Fibroblast of the aortic adventitia (primary cell): ENCODE measurements around the gene PIANP. TPM values are rescaled to one million over a fixed set of nuclear protein-coding genes. Genes with fewer than 3 reads are reported as not detected.
"Not testable (repeated sequence)": the region's sequence is repeated elsewhere in the genome, so short reads cannot be mapped to it uniquely, and the experiment has no call there.

ENCODE experiments used
- DNase-seq: peaks from one replicate; pipeline ENCODE4 v3.0.0-alpha.2; 2010; ENCODE audit warnings: low read depth
- H3K4me3 ChIP-seq: 2 replicates; pipeline ENCODE4 v1.5.1; 2011; ENCODE audit warnings: low read depth, mild to moderate bottlenecking, control low read depth, low read length, moderate library complexity
- CTCF ChIP-seq: IDR thresholded peaks from 2 replicates; pipeline ENCODE4 v1.5.1; 2011; ENCODE audit warnings: mild to moderate bottlenecking, low read length, control low read depth, inconsistent platforms; ENCODE audit not compliant: insufficient read depth
- total RNA-seq: library from RNA; depleted of rRNA; stranded (reverse); fragments of >200 nt; gene quantifications from 2 replicates; pipeline ENCODE4 v1.2.3, GENCODE V29; 2012; ENCODE audit warnings: low replicate concordance

Gene PIANP, protein sequence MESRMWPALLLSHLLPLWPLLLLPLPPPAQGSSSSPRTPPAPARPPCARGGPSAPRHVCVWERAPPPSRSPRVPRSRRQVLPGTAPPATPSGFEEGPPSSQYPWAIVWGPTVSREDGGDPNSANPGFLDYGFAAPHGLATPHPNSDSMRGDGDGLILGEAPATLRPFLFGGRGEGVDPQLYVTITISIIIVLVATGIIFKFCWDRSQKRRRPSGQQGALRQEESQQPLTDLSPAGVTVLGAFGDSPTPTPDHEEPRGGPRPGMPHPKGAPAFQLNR
- 0.45 TPM in 1 of 2 replicates, not detected in the other for total RNA-seq

GRCh38 chr12:6700646-6701051 lies at the start of gene PIANP:
Gene PIANP, minus strand, starts transcription at chr12:6700815. Its CDS starts 2,754 bp downstream, at chr12:6698061.
- no peak for DNase-seq
- H3K4me3 ChIP-seq, result peak within 1 kb of the TSS; percentile 73
- TF ChIP-seq CTCF, result no peak

- DNase-seq, result no peak
- H3K4me3 ChIP-seq, result no peak overlapping the region
- TF ChIP-seq CTCF, result no peak
Measured at GRCh38 chr12:6748761-6749160, 48.1 kb upstream of the PIANP start.

DNA sequence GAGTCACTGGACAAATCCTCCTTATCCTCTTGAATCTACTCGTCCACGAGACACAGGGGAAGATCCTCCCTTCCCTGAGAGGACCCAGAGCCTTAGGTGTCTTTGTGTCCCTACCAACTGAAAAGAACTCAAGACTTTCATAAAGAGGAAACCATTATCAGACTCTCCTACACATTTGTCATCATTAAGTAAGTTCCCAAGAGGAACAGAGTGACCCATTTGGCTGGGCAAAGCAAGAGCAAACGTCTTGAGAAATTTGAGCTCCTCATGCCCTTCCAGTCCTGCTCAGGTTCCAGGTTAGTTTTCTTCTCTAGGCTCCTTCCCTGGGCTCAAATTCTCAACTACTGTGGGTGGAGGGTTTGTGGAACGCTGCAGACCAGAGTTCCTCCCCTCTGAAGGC lies 46.6 kb upstream of the PIANP start:
- no peak overlapping the region for H3K4me3 ChIP-seq
- TF ChIP-seq CTCF, result no peak
- DNase-seq, result no peak

DNA sequence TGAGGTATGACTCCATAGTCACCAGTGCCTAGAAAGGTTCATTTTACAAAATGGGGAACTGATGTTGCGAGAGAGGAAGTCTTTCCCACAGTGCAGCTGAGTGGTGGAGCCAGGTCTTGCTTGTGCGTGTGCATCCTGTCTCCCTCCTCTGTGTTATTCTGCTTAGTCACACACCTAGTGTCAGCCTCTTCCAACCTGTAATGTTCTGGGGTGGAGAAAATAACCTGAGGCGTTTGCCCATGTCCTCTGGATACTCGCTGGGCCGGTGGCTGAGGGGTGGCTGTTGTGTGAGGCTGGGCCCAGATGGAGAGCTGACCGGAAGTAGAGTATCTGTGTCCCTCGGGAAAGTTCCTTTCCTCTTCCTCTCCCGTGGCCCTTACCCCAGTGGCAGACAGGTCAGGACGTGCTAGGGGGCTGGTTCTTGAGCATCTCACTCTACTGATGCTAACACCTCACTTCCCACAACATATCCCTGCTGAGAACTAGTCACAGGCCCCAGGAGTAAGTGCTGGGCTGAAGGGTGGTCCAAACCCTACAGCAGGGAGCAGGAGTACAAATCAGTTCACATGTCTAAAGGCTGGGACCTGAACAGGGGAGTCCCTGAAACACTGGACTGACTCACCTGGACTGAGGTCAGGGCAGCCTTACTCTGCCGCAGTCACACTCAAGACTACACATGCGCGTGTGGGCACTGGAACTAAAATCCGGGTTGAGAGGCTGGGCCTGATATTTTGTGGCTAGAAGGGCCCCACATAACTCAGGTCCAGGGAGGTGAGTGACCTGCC lies 45.3 kb upstream of the PIANP start:
- no peak for DNase-seq
- no peak for TF ChIP-seq CTCF
- H3K4me3 ChIP-seq, result no peak overlapping the region

- H3K4me3 ChIP-seq, DNase-seq: not testable (repeated sequence)
Measured at GRCh38 chr12:6743300-6743699, 42.7 kb upstream of the PIANP start.

DNA sequence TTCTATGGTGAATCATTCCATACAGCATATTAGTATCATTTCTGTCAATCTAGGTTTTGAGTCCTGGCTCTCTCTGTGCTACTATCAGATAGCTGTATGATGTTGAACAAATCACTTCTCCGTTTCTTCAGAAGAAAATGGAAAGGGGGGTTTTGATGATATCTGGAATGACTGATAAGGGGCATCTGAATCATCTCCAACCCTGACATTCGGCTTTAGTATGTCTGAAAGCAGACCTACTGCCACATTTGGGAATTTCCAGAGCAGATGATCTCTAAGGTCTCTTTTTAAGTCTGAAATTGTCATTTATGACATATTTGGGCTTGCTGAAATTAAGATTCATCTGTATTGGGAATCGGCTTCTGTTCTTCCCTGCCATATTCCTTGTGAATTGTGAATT lies 42.2 kb upstream of the PIANP start:
- no peak for DNase-seq
- no peak for TF ChIP-seq CTCF
- no peak overlapping the region for H3K4me3 ChIP-seq

DNA sequence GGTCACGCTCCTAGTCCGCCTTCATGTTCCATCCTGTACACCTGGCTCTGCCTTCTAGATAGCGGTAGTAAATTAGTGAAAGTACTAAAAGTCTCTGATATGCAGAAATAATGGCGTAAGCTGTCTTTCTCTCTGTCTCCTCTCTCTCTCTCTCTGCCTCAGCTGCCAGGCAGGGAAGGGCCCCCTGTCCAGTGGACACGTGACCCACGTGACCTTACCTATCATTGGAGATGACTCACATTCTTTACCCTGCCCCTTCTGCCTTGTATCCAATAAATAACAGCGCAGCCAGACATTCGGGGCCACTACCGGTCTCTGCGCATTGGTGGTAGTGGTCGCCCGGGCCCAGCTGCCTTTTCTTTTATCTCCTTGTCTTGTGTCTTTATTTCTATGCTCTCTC lies 41.5 kb upstream of the PIANP start:
- DNase-seq, H3K4me3 ChIP-seq: not testable (repeated sequence)
